HEK293 (cell line): ENCODE results near the gene LDLRAD3.
A peak's percentile ranks its signal among the peaks of the same experiment; 100 is the strongest.

ENCODE experiments used
- CTCF ChIA-PET: fragments of 350-600 bp; formaldehyde crosslinking; extraction: SDS; loops from one replicate; lab custom pipeline; 2021; ENCODE audit warnings: antibody characterized with exemption; lab: Yijun Ruan, JAX
- POLR2A ChIA-PET: fragments of 300-600 bp; formaldehyde crosslinking; extraction: SDS; loops from one replicate; lab custom pipeline; 2020; ENCODE audit warnings: antibody characterized with exemption, inconsistent platforms; lab: Yijun Ruan, JAX
- H3K27ac ChIP-seq: fragments of 200-500 bp; sonication (Bioruptor generic); 2 replicates; pipeline ENCODE4 v1.5.1; 2014; ENCODE audit warnings: low read depth, low read length, control low read depth, inconsistent platforms; ENCODE audit errors: extremely low read depth
- H3K36me3 ChIP-seq, 2 experiments: fragments of 200-500 bp in 1 of 2; sonication (Bioruptor generic) in 1 of 2; 1 replicate in 1 of 2; 2 replicates in 1 of 2; pipeline ENCODE4 v1.5.1; 2014 to 2017; ENCODE audit warnings: inconsistent platforms in 2 of 2, low read length in 2 of 2; ENCODE audit not compliant: control insufficient read depth in 2 of 2, insufficient read depth in 1 of 2
- H3K4me1 ChIP-seq: fragments of 200-500 bp; sonication (Bioruptor generic); 2 replicates; pipeline ENCODE4 v1.5.1; 2014; ENCODE audit warnings: mild to moderate bottlenecking, low read length, inconsistent platforms; ENCODE audit not compliant: control insufficient read depth, insufficient read depth
- H3K4me3 ChIP-seq: 2 replicates; pipeline ENCODE4 v1.5.1; 2011; ENCODE audit warnings: low read depth, mild to moderate bottlenecking, control low read depth, low read length, moderate library complexity
- H3K9me3 ChIP-seq: fragments of 200-500 bp; sonication (Bioruptor generic); 2 replicates; pipeline ENCODE4 v1.5.1; 2014; ENCODE audit warnings: low read depth, low read length, inconsistent platforms; ENCODE audit not compliant: control insufficient read depth, insufficient read depth
- EGR2 ChIP-seq: fragments of 450-650 bp; formaldehyde crosslinking; IDR thresholded peaks from 2 replicates; pipeline ENCODE4 v1.5.1; 2016; ENCODE audit warnings: low read depth, missing biosample characterization, missing genetic modification characterization
- ELK4 ChIP-seq: IDR thresholded peaks from 2 replicates; pipeline ENCODE4 v1.6.1; 2011; ENCODE audit warnings: mild to moderate bottlenecking, low read depth, low read length, borderline replicate concordance
- FEZF1 ChIP-seq: fragments of 450-650 bp; formaldehyde crosslinking; IDR thresholded peaks from 2 replicates; pipeline ENCODE4 v1.5.1; 2016; ENCODE audit warnings: missing biosample characterization, missing genetic modification characterization
- KLF10 ChIP-seq: fragments of 450-650 bp; IDR thresholded peaks from 2 replicates; pipeline ENCODE4 v1.5.1; 2018; ENCODE audit warnings: missing biosample characterization, mild to moderate bottlenecking, missing genetic modification characterization
- KLF17 ChIP-seq: fragments of 450-650 bp; formaldehyde crosslinking; IDR thresholded peaks from 2 replicates; pipeline ENCODE4 v1.5.1; 2016; ENCODE audit warnings: missing biosample characterization, missing genetic modification characterization
- MZF1 ChIP-seq: fragments of 450-650 bp; formaldehyde crosslinking; IDR thresholded peaks from 2 replicates; pipeline ENCODE4 v1.5.1; 2017; ENCODE audit warnings: missing biosample characterization, missing genetic modification characterization, borderline replicate concordance
- PRDM1 ChIP-seq: fragments of 450-650 bp; formaldehyde crosslinking; IDR thresholded peaks from 2 replicates; pipeline ENCODE4; 2016; ENCODE audit warnings: missing biosample characterization, missing genetic modification characterization
- SALL2 ChIP-seq: fragments of 450-650 bp; formaldehyde crosslinking; IDR thresholded peaks from 2 replicates; pipeline ENCODE4 v1.5.0; 2017; ENCODE audit warnings: missing biosample characterization, mild to moderate bottlenecking, missing genetic modification characterization, borderline replicate concordance
- SCRT1 ChIP-seq: fragments of 450-650 bp; formaldehyde crosslinking; IDR thresholded peaks from 2 replicates; pipeline ENCODE4 v1.5.1; 2016; ENCODE audit warnings: missing biosample characterization, missing genetic modification characterization, borderline replicate concordance
- YY2 ChIP-seq: fragments of 450-650 bp; formaldehyde crosslinking; IDR thresholded peaks from 2 replicates; pipeline ENCODE4 v1.5.1; 2016; ENCODE audit warnings: missing biosample characterization, missing genetic modification characterization
- ZBTB20 ChIP-seq: fragments of 450-650 bp; formaldehyde crosslinking; IDR thresholded peaks from 2 replicates; pipeline ENCODE4 v1.5.1; 2016; ENCODE audit warnings: missing biosample characterization, missing genetic modification characterization
- ZBTB8A ChIP-seq: fragments of 450-650 bp; formaldehyde crosslinking; IDR thresholded peaks from 2 replicates; pipeline ENCODE4 v1.5.1; 2016; ENCODE audit warnings: missing biosample characterization, missing genetic modification characterization
- ZFHX2 ChIP-seq: fragments of 450-650 bp; formaldehyde crosslinking; conservative IDR thresholded peaks from 2 replicates; pipeline ENCODE4 v1.5.1; 2016; ENCODE audit warnings: missing biosample characterization, missing genetic modification characterization
- ZNF114 ChIP-seq: fragments of 450-650 bp; formaldehyde crosslinking; IDR thresholded peaks from 2 replicates; pipeline ENCODE4 v1.5.0; 2017; ENCODE audit warnings: missing biosample characterization, missing genetic modification characterization
- ZNF138 ChIP-seq: fragments of 450-650 bp; formaldehyde crosslinking; IDR thresholded peaks from 2 replicates; pipeline ENCODE4 v1.5.1; 2016; ENCODE audit warnings: missing biosample characterization, missing genetic modification characterization, borderline replicate concordance
- ZNF202 ChIP-seq: fragments of 450-650 bp; formaldehyde crosslinking; IDR thresholded peaks from 2 replicates; pipeline ENCODE4 v1.5.1; 2016; ENCODE audit warnings: missing biosample characterization, missing genetic modification characterization, borderline replicate concordance
- ZNF223 ChIP-seq: fragments of 450-650 bp; formaldehyde crosslinking; IDR thresholded peaks from 2 replicates; pipeline ENCODE4 v1.5.1; 2016; ENCODE audit warnings: missing biosample characterization, missing genetic modification characterization
- ZNF239 ChIP-seq: fragments of 450-650 bp; formaldehyde crosslinking; IDR thresholded peaks from 2 replicates; pipeline ENCODE4 v1.5.1; 2016; ENCODE audit warnings: missing biosample characterization, missing genetic modification characterization
- ZNF24 ChIP-seq: fragments of 450-650 bp; formaldehyde crosslinking; IDR thresholded peaks from 2 replicates; pipeline ENCODE4 v1.5.1; 2016; ENCODE audit warnings: missing biosample characterization, missing genetic modification characterization
- ZNF302 ChIP-seq: fragments of 450-650 bp; formaldehyde crosslinking; IDR thresholded peaks from 2 replicates; pipeline ENCODE4 v1.5.1; 2016; ENCODE audit warnings: missing biosample characterization, missing genetic modification characterization, low read depth
- ZNF324 ChIP-seq: fragments of 450-650 bp; formaldehyde crosslinking; IDR thresholded peaks from 2 replicates; pipeline ENCODE4 v1.5.1; 2016; ENCODE audit warnings: missing biosample characterization, missing genetic modification characterization
- ZNF473 ChIP-seq: fragments of 450-650 bp; formaldehyde crosslinking; IDR thresholded peaks from 2 replicates; pipeline ENCODE4 v1.5.1; 2017; ENCODE audit warnings: missing biosample characterization, missing genetic modification characterization
- ZNF610 ChIP-seq: fragments of 450-650 bp; formaldehyde crosslinking; IDR thresholded peaks from 2 replicates; pipeline ENCODE4 v1.5.1; 2016; ENCODE audit warnings: missing biosample characterization, missing genetic modification characterization, borderline replicate concordance
- ZNF660 ChIP-seq: fragments of 450-650 bp; IDR thresholded peaks from 2 replicates; pipeline ENCODE4 v1.5.1; 2018; ENCODE audit warnings: missing biosample characterization, mild to moderate bottlenecking, missing genetic modification characterization
- ZNF830 ChIP-seq: fragments of 450-650 bp; IDR thresholded peaks from 2 replicates; pipeline ENCODE4 v1.5.0; 2018; ENCODE audit warnings: missing biosample characterization, missing genetic modification characterization, low read depth, mild to moderate bottlenecking, moderate library complexity
- ZNF837 ChIP-seq: fragments of 450-650 bp; formaldehyde crosslinking; IDR thresholded peaks from 2 replicates; pipeline ENCODE4 v1.5.1; 2016; ENCODE audit warnings: missing biosample characterization, missing genetic modification characterization
- ZSCAN16 ChIP-seq: fragments of 450-650 bp; formaldehyde crosslinking; IDR thresholded peaks from 2 replicates; pipeline ENCODE4 v1.5.1; 2016; ENCODE audit warnings: missing biosample characterization, missing genetic modification characterization
- TF ChIP-seq, protein P1 (sequence below): fragments of 450-650 bp; formaldehyde crosslinking; IDR thresholded peaks from 2 replicates; pipeline ENCODE4 v1.5.1; 2016; ENCODE audit warnings: missing biosample characterization, missing genetic modification characterization
- TF ChIP-seq, protein P2 (sequence below): fragments of 450-650 bp; formaldehyde crosslinking; IDR thresholded peaks from 2 replicates; pipeline ENCODE4 v1.5.1; 2016; ENCODE audit warnings: missing biosample characterization, missing genetic modification characterization

The LDLRAD3 gene

DNA sequence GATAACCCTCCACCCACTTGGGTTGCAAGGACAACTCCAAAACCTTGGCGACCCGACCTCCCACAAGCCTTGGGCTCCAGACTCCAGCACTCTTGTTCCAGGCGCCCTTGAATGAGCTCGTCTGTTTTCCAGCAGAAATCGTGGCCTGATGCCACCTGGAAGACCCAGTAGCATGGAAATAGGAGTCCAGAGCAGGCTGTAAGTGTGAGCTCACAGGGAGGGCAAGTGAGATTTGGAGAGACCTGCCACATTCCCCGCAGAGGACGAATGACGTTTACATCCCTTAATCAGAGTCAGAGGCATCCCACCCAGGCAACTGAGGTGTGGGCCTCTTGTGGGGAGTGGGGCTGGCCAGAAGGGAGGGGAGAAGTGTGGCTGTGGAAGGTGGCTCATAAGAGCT is 71.9 kb downstream of the LDLRAD3 start:
- Histone ChIP-seq H3K9me3 (no peaks in the 10 kb centered on the region), H3K4me1 (no peaks in the 10 kb centered on the region), H3K36me3 (no peaks in the 10 kb centered on the region), H3K27ac (no peak overlapping the region), H3K4me3 (no peak overlapping the region)
- CTCF ChIA-PET = interaction anchor here (1.7 kb wide), 1 partner anchor 20 kb away, joined by 4 read pairs; no protein-coding TSS in a partner anchor
- TF ChIP-seq ZNF24 (no peak), KLF17 (tag by site-specific recombination) (no peak), EGR2 (tag by site-specific recombination) (0 out of 2 replicates have a peak, but pooled peaks have one; percentile 21), ZFHX2 (tag by site-specific recombination) (peak; percentile 24; the same call in 1 of the 2 replicates), ZNF660 (no peak)
- TF ChIP-seq, all 188 proteins: peak for 2
- POLR2A ChIA-PET = no interaction called here

- H3K4me3 ChIP-seq = no peak overlapping the region
- no peaks in the 10 kb centered on the region for H3K4me1 ChIP-seq
- no peaks in the 10 kb centered on the region for H3K36me3 ChIP-seq
- H3K9me3 ChIP-seq = no peaks in the 10 kb centered on the region
- ChIA-PET CTCF (no interaction called here), POLR2A (no interaction called here)
- TF ChIP-seq ZNF473 (no peak), ZBTB20 (tag by site-specific recombination) (no peak), PRDM1 (no peak), YY2 (tag by site-specific recombination) (no peak), SCRT1 (tag by site-specific recombination) (no peak), ZNF324 (no peak), ZNF610 (tag by site-specific recombination) (no peak), ZNF830 (tag by site-specific recombination) (no peak), ZNF302 (tag by site-specific recombination) (no peak), ZNF114 (no peak), ZNF202 (tag by site-specific recombination) (no peak), ZSCAN16 (tag by site-specific recombination) (no peak), ZBTB8A (no peak), ZNF223 (tag by site-specific recombination) (no peak)
- TF ChIP-seq, protein P1, sequence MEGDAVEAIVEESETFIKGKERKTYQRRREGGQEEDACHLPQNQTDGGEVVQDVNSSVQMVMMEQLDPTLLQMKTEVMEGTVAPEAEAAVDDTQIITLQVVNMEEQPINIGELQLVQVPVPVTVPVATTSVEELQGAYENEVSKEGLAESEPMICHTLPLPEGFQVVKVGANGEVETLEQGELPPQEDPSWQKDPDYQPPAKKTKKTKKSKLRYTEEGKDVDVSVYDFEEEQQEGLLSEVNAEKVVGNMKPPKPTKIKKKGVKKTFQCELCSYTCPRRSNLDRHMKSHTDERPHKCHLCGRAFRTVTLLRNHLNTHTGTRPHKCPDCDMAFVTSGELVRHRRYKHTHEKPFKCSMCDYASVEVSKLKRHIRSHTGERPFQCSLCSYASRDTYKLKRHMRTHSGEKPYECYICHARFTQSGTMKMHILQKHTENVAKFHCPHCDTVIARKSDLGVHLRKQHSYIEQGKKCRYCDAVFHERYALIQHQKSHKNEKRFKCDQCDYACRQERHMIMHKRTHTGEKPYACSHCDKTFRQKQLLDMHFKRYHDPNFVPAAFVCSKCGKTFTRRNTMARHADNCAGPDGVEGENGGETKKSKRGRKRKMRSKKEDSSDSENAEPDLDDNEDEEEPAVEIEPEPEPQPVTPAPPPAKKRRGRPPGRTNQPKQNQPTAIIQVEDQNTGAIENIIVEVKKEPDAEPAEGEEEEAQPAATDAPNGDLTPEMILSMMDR (tag by site-specific recombination) = no peak
- TF ChIP-seq, protein P2, sequence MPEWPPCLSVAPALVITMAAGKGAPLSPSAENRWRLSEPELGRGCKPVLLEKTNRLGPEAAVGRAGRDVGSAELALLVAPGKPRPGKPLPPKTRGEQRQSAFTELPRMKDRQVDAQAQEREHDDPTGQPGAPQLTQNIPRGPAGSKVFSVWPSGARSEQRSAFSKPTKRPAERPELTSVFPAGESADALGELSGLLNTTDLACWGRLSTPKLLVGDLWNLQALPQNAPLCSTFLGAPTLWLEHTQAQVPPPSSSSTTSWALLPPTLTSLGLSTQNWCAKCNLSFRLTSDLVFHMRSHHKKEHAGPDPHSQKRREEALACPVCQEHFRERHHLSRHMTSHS = no peak
- H3K27ac ChIP-seq = no peak overlapping the region
Measured at GRCh38 chr11:36016263-36016662, 72.4 kb downstream of the LDLRAD3 start.

DNA sequence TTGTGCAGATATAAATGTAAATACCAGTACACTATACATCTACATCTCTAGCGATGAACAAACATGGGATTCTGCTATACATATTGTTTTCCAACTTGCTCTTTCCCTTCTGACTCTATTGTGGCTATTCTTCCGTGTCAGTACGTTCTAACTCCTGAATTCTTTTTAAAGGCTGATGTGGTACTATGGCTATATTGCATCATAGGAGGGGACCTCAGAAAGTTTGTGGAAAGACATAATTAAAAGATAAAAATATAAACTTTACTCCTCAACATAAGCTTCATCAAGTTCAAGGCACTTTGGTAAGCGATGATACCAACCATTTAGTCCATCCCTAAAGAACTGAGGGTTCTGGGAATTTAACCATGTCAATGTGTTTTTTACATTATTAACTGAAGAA is 72.8 kb downstream of the LDLRAD3 start:
- Histone ChIP-seq H3K4me1 (no peaks in the 10 kb centered on the region), H3K4me3 (no peak overlapping the region), H3K27ac (no peak overlapping the region), H3K36me3 (no peaks in the 10 kb centered on the region), H3K9me3 (no peaks in the 10 kb centered on the region)
- TF ChIP-seq ZNF138 (tag by site-specific recombination) (no peak), KLF10 (tag by site-specific recombination) (no peak), ZNF837 (no peak), MZF1 (tag by site-specific recombination) (no peak), ZNF239 (no peak), FEZF1 (tag by site-specific recombination) (no peak), ZBTB8A (no peak), SALL2 (tag by site-specific recombination) (no peak), ELK4 (no peak)
- POLR2A ChIA-PET = no interaction called here
- CTCF ChIA-PET = interaction anchor here (0.7 kb wide), 1 partner anchor 192 kb away, joined by 3 read pairs; no protein-coding TSS in a partner anchor
